CD4-positive, CD25-positive, alpha-beta regulatory T cell (primary cell): ENCODE data around the gene CCR5AS.

ENCODE experiments used
- ATAC-seq, 2 donors: fragments of 150-1000 bp; cut with Tn5 transposase; one replicate each; pipeline ENCODE4 v1.10.0; 2021; ENCODE audit warnings: low read depth in 2 of 2, moderate number of reproducible peaks in 2 of 2, moderate library complexity in 1 of 2
- DNase-seq, 3 donors: peaks; one replicate each; pipeline versions ENCODE4 v3.0.0 to v3.0.0-alpha.2; 2012 to 2022; ENCODE audit warnings: mixed read lengths in 1 of 3
- H3K27ac ChIP-seq: one replicate; pipeline ENCODE4 v1.7.0; 2013; ENCODE audit warnings: mild to moderate bottlenecking, low read length; ENCODE audit not compliant: insufficient read depth, poor library complexity, severe bottlenecking
- H3K27me3 ChIP-seq: one replicate; pipeline ENCODE4 v1.7.0; 2013; ENCODE audit warnings: low read length; ENCODE audit not compliant: control insufficient read depth, insufficient read depth
- H3K36me3 ChIP-seq: one replicate; pipeline ENCODE4 v1.7.0; 2013; ENCODE audit warnings: mild to moderate bottlenecking, low read length, moderate library complexity; ENCODE audit not compliant: control insufficient read depth, insufficient read depth
- H3K4me1 ChIP-seq: 2 replicates; pipeline ENCODE4 v1.7.0; 2013; ENCODE audit warnings: mild to moderate bottlenecking, low read length; ENCODE audit not compliant: insufficient read depth, control insufficient read depth, poor library complexity, severe bottlenecking
- H3K4me3 ChIP-seq: one replicate; pipeline ENCODE4 v1.7.0; 2013; ENCODE audit warnings: low read depth, mild to moderate bottlenecking, low read length, moderate library complexity
- H3K9me3 ChIP-seq, 2 experiments: 1 replicate in 1 of 2; 2 replicates in 1 of 2; pipeline ENCODE4 v1.7.0; 2013; ENCODE audit warnings: low read length in 2 of 2, mild to moderate bottlenecking in 1 of 2, moderate library complexity in 1 of 2; ENCODE audit not compliant: control insufficient read depth in 2 of 2
- H3K27ac Mint-ChIP-seq, 3 donors: one replicate each; pipeline ENCODE4 v1.8.0; 2020 to 2022; ENCODE audit warnings: mild to moderate bottlenecking in 3 of 3, mixed read lengths in 3 of 3, moderate library complexity in 2 of 3
- H3K27me3 Mint-ChIP-seq: one replicate; pipeline ENCODE4 v1.8.0; 2022; ENCODE audit warnings: mild to moderate bottlenecking, mixed read lengths
- H3K36me3 Mint-ChIP-seq: one replicate; pipeline ENCODE4 v1.8.0; 2020; ENCODE audit warnings: mixed read lengths
- H3K4me1 Mint-ChIP-seq, 4 donors: one replicate each; pipeline ENCODE4 v1.8.0; 2020 to 2022; ENCODE audit warnings: mixed read lengths in 4 of 4, mild to moderate bottlenecking in 1 of 4
- H3K4me3 Mint-ChIP-seq, 4 donors: one replicate each; pipeline ENCODE4 v1.8.0; 2020 to 2022; ENCODE audit warnings: mild to moderate bottlenecking in 4 of 4, mixed read lengths in 4 of 4, moderate library complexity in 3 of 4
- H3K9me3 Mint-ChIP-seq, 7 donors: one replicate each; pipeline ENCODE4 v1.8.0; 2020 to 2022; ENCODE audit warnings: mixed read lengths in 7 of 7, mild to moderate bottlenecking in 3 of 7, moderate library complexity in 2 of 7

Gene CCR5AS

GRCh38 chr3:46423588-46423987 is 16.7 kb upstream of the CCR5AS start:
- peaks cover 0 to 3% (median 1%) of the 10 kb centered on the region in 4 donors for H3K4me1 Mint-ChIP-seq
- no peak overlapping the region for H3K4me3 Mint-ChIP-seq
- no peaks in the 10 kb centered on the region for H3K4me1 ChIP-seq
- no peak for DNase-seq
- H3K9me3 ChIP-seq: no peaks in the 10 kb centered on the region
- no peak overlapping the region for H3K27ac ChIP-seq
- H3K27me3 ChIP-seq: no peaks in the 10 kb centered on the region
- no peaks in the 10 kb centered on the region for H3K36me3 ChIP-seq
- no peaks in the 10 kb centered on the region for H3K36me3 Mint-ChIP-seq
- ATAC-seq: no peak
- no peaks in the 10 kb centered on the region for H3K27me3 Mint-ChIP-seq
- H3K9me3 Mint-ChIP-seq: no peaks in the 10 kb centered on the region
- H3K4me3 ChIP-seq: no peak overlapping the region
- peak overlapping the region in 1 of 3 donors; percentile 20 for H3K27ac Mint-ChIP-seq

- Mint-ChIP-seq H3K36me3 (no peaks in the 10 kb centered on the region), H3K9me3 (no peaks in the 10 kb centered on the region), H3K27ac (no peak overlapping the region), H3K4me3 (no peak overlapping the region), H3K4me1 (peaks cover 0 to 3% (median 1%) of the 10 kb centered on the region in 4 donors), H3K27me3 (no peaks in the 10 kb centered on the region)
- ATAC-seq (no peak), DNase-seq (no peak)
- Histone ChIP-seq H3K4me3 (no peak overlapping the region), H3K9me3 (no peaks in the 10 kb centered on the region), H3K27ac (no peak overlapping the region), H3K36me3 (no peaks in the 10 kb centered on the region), H3K27me3 (no peaks in the 10 kb centered on the region), H3K4me1 (no peaks in the 10 kb centered on the region)
Observed at GRCh38 chr3:46422617-46423016, 15.8 kb upstream of the CCR5AS start.

GRCh38 chr3:46420931-46421330 is 14.1 kb upstream of the CCR5AS start:
- Mint-ChIP-seq H3K9me3 (no peaks in the 10 kb centered on the region), H3K27me3 (no peaks in the 10 kb centered on the region), H3K4me1 (no peaks in the 10 kb centered on the region), H3K36me3 (no peaks in the 10 kb centered on the region), H3K27ac (no peak overlapping the region), H3K4me3 (no peak overlapping the region)
- no peak overlapping the region for H3K4me3 ChIP-seq
- no peaks in the 10 kb centered on the region for H3K36me3 ChIP-seq
- no peaks in the 10 kb centered on the region for H3K9me3 ChIP-seq
- no peak overlapping the region for H3K27ac ChIP-seq
- no peaks in the 10 kb centered on the region for H3K27me3 ChIP-seq
- ATAC-seq (no peak), DNase-seq (no peak)
- H3K4me1 ChIP-seq: no peaks in the 10 kb centered on the region

- no peaks in the 10 kb centered on the region for H3K4me1 Mint-ChIP-seq
- no peak for DNase-seq
- no peak for ATAC-seq
- no peaks in the 10 kb centered on the region for H3K9me3 Mint-ChIP-seq
- H3K27me3 Mint-ChIP-seq: no peaks in the 10 kb centered on the region
- no peaks in the 10 kb centered on the region for H3K36me3 Mint-ChIP-seq
- Histone ChIP-seq H3K36me3 (no peaks in the 10 kb centered on the region), H3K9me3 (no peaks in the 10 kb centered on the region), H3K27ac (no peak overlapping the region), H3K27me3 (no peaks in the 10 kb centered on the region), H3K4me1 (no peaks in the 10 kb centered on the region), H3K4me3 (no peak overlapping the region)
- no peak overlapping the region for H3K27ac Mint-ChIP-seq
- no peak overlapping the region for H3K4me3 Mint-ChIP-seq
Observed at GRCh38 chr3:46419816-46420215, 12.9 kb upstream of the CCR5AS start.

GRCh38 chr3:46417841-46418611 is 11.2 kb upstream of the CCR5AS start:
- ATAC-seq: no peak
- no peaks in the 10 kb centered on the region for H3K36me3 ChIP-seq
- no peak overlapping the region for H3K27ac Mint-ChIP-seq

GRCh38 chr3:46416811-46417510 is 10.1 kb upstream of the CCR5AS start:
- Histone ChIP-seq H3K4me1 (no peaks in the 10 kb centered on the region), H3K9me3 (no peaks in the 10 kb centered on the region), H3K27ac (no peak overlapping the region), H3K36me3 (no peaks in the 10 kb centered on the region), H3K27me3 (no peaks in the 10 kb centered on the region), H3K4me3 (no peak overlapping the region)
- H3K9me3 Mint-ChIP-seq: no peaks in the 10 kb centered on the region
- H3K27me3 Mint-ChIP-seq: no peaks in the 10 kb centered on the region
- H3K27ac Mint-ChIP-seq: peak overlapping the region in 2 of 3 donors; percentile 12 to 69
- DNase-seq (no peak), ATAC-seq (no peak)
- H3K4me3 Mint-ChIP-seq: no peak overlapping the region
- H3K36me3 Mint-ChIP-seq: no peaks in the 10 kb centered on the region
- H3K4me1 Mint-ChIP-seq: no peaks in the 10 kb centered on the region

More at GRCh38 chr3:46417841-46418611, 11.2 kb upstream of the CCR5AS start:
- H3K9me3 Mint-ChIP-seq: no peaks in the 10 kb centered on the region
- no peaks in the 10 kb centered on the region for H3K36me3 Mint-ChIP-seq
- Histone ChIP-seq H3K4me1 (no peaks in the 10 kb centered on the region), H3K27me3 (no peaks in the 10 kb centered on the region), H3K4me3 (no peak overlapping the region), H3K27ac (no peak overlapping the region), H3K9me3 (no peaks in the 10 kb centered on the region)
- H3K4me3 Mint-ChIP-seq: no peak overlapping the region
- H3K27me3 Mint-ChIP-seq: no peaks in the 10 kb centered on the region
- H3K4me1 Mint-ChIP-seq: no peaks in the 10 kb centered on the region
- no peak for DNase-seq

- Histone ChIP-seq H3K9me3 (no peaks in the 10 kb centered on the region), H3K4me1 (no peaks in the 10 kb centered on the region), H3K36me3 (no peaks in the 10 kb centered on the region), H3K27ac (no peak overlapping the region), H3K27me3 (no peaks in the 10 kb centered on the region), H3K4me3 (no peak overlapping the region)
- Mint-ChIP-seq H3K9me3 (no peaks in the 10 kb centered on the region), H3K36me3 (no peaks in the 10 kb centered on the region), H3K4me1 (no peaks in the 10 kb centered on the region), H3K27me3 (no peaks in the 10 kb centered on the region), H3K27ac (peak overlapping the region; percentile 12 to 33 (median 26)), H3K4me3 (no peak overlapping the region)
- no peak for DNase-seq
- no peak for ATAC-seq
Observed at GRCh38 chr3:46416125-46416810, 9.4 kb upstream of the CCR5AS start.
